H1 (cell line): ENCODE data around the gene HOXD4. TPM values are rescaled to one million over a fixed set of nuclear protein-coding genes. Genes with fewer than 3 reads are reported as not detected.

Source experiments
- CTCF ChIA-PET: fragments of 300-600 bp; sonication (Branson Sonifier 250); formaldehyde crosslinking; loops from one replicate; lab custom pipeline; 2021; ENCODE audit not compliant: partially characterized antibody; lab: Charles Lee
- POLR2A ChIA-PET: fragments of 300-600 bp; sonication (Branson Sonifier 250); formaldehyde crosslinking; loops from one replicate; lab custom pipeline; 2021; ENCODE audit warnings: inconsistent platforms; ENCODE audit not compliant: partially characterized antibody; lab: Charles Lee
- DNase-seq, 2 experiments: peaks; one replicate each; pipeline versions ENCODE4 v3.0.0 to v3.0.0-alpha.2; 2010 to 2022; ENCODE audit warnings: low spot score in 2 of 2, low read depth in 1 of 2, mixed read lengths in 1 of 2
- FAIRE-seq: peaks from 2 replicates; lab custom pipeline; 2011; peaks lifted over from hg19 to GRCh38; lab: Jason Lieb, UNC
- H2AFZ ChIP-seq: 2 replicates; pipeline ENCODE4 v1.8.1; 2012; ENCODE audit warnings: low read length, inconsistent platforms
- H2AK5ac ChIP-seq: 2 replicates; pipeline ENCODE4 v1.6.1; 2013; ENCODE audit warnings: low read depth, low read length
- H2BK120ac ChIP-seq: replicated peaks from 2 replicates; pipeline ENCODE3; 2013; ENCODE audit warnings: low read depth, low read length, inconsistent platforms
- H2BK12ac ChIP-seq: 2 replicates; pipeline ENCODE4 v1.6.1; 2013; ENCODE audit warnings: low read depth, low read length
- H2BK15ac ChIP-seq: 2 replicates; pipeline ENCODE4 v1.6.1; 2013; ENCODE audit warnings: low read length
- H2BK20ac ChIP-seq: 2 replicates; pipeline ENCODE4 v1.6.1; 2013; ENCODE audit warnings: low read length
- H2BK5ac ChIP-seq: 2 replicates; pipeline ENCODE4 v1.6.1; 2013; ENCODE audit warnings: low read depth, low read length
- H3K14ac ChIP-seq: 2 replicates; pipeline ENCODE4 v1.6.1; 2013; ENCODE audit warnings: inconsistent platforms; ENCODE audit not compliant: insufficient read length
- H3K18ac ChIP-seq: 2 replicates; pipeline ENCODE4 v1.6.1; 2013; ENCODE audit warnings: low read length; ENCODE audit errors: extremely low read depth
- H3K23ac ChIP-seq: 2 replicates; pipeline ENCODE4 v1.6.1; 2013; ENCODE audit warnings: inconsistent platforms; ENCODE audit not compliant: insufficient read length
- H3K23me2 ChIP-seq: 2 replicates; pipeline ENCODE4 v1.6.1; 2013; ENCODE audit warnings: low read depth, low read length
- H3K27ac ChIP-seq: 2 replicates; pipeline ENCODE4 v1.6.1; 2011; ENCODE audit warnings: low read depth, low read length, inconsistent platforms
- H3K27me3 ChIP-seq, 4 experiments: replicated peaks in 1 of 4; 1 replicate in 1 of 4; 2 replicates in 3 of 4; pipeline versions ENCODE4 v1.6.1 to v1.8.1; 2011 to 2013; ENCODE audit warnings: low read length in 3 of 4, mild to moderate bottlenecking in 3 of 4, inconsistent platforms in 2 of 4, mixed read lengths in 2 of 4, moderate library complexity in 1 of 4; ENCODE audit not compliant: control insufficient read depth in 3 of 4, insufficient read depth in 3 of 4; ENCODE audit errors: extremely low read depth in 1 of 4
- H3K36me3 ChIP-seq, 4 experiments: 2 replicates each; pipeline versions ENCODE4 v1.6.1 to v1.8.1; 2011 to 2013; ENCODE audit warnings: mild to moderate bottlenecking in 4 of 4, low read length in 3 of 4, moderate library complexity in 2 of 4, control low read depth in 1 of 4, inconsistent platforms in 1 of 4; ENCODE audit not compliant: insufficient read depth in 4 of 4, control insufficient read depth in 2 of 4
- H3K4ac ChIP-seq: replicated peaks from 2 replicates; pipeline ENCODE3; 2013; ENCODE audit warnings: low read length, low read depth, mixed read lengths, inconsistent platforms; ENCODE audit not compliant: insufficient read length
- H3K4me1 ChIP-seq, 4 experiments: replicated peaks in 1 of 4; 1 replicate in 1 of 4; 2 replicates in 3 of 4; pipeline versions ENCODE4 v1.6.1 to v1.8.1; 2011 to 2013; ENCODE audit warnings: low read length in 3 of 4, inconsistent platforms in 2 of 4, mixed read lengths in 1 of 4; ENCODE audit not compliant: insufficient read depth in 4 of 4, control insufficient read depth in 3 of 4
- H3K4me2 ChIP-seq, 2 experiments: 2 replicates each; pipeline versions ENCODE4 v1.6.1 to v1.8.1; 2011 to 2013; ENCODE audit warnings: low read depth in 2 of 2, low read length in 2 of 2, control low read depth in 1 of 2, inconsistent platforms in 1 of 2, mild to moderate bottlenecking in 1 of 2; ENCODE audit not compliant: insufficient read depth in 1 of 2
- H3K4me3 ChIP-seq, 4 experiments: fragments of 200-600, 300-600 bp in 1 of 4; sonication (generic), shearing (Covaris generic), sonication (Bioruptor Twin) in 1 of 4; 2 replicates each; pipeline versions ENCODE4 v1.5.1 to v1.8.1; 2011 to 2016; ENCODE audit warnings: low read length in 4 of 4, low read depth in 3 of 4, control low read depth in 2 of 4, inconsistent platforms in 2 of 4, mild to moderate bottlenecking in 2 of 4, mixed read lengths in 1 of 4, moderate library complexity in 1 of 4; ENCODE audit not compliant: insufficient read depth in 2 of 4; ENCODE audit errors: extremely low read depth in 1 of 4
- H3K56ac ChIP-seq: replicated peaks from 2 replicates; pipeline ENCODE3; 2013; ENCODE audit warnings: low read depth, mild to moderate bottlenecking, mixed read lengths, low read length, inconsistent platforms; ENCODE audit not compliant: insufficient read length
- H3K79me1 ChIP-seq: 2 replicates; pipeline ENCODE4 v1.6.1; 2013; ENCODE audit warnings: low read depth, low read length, control low read depth
- H3K79me2 ChIP-seq, 2 experiments: 2 replicates each; pipeline versions ENCODE4 v1.6.1 to v1.8.1; 2012 to 2013; ENCODE audit warnings: low read length in 2 of 2, mild to moderate bottlenecking in 2 of 2, inconsistent platforms in 1 of 2; ENCODE audit not compliant: insufficient read depth in 2 of 2, control insufficient read depth in 1 of 2
- H3K9ac ChIP-seq, 4 experiments: replicated peaks in 1 of 4; 1 replicate in 1 of 4; 2 replicates in 3 of 4; pipeline versions ENCODE4 v1.6.1 to v1.8.1; 2011 to 2013; ENCODE audit warnings: low read depth in 3 of 4, low read length in 3 of 4, control low read depth in 2 of 4, mild to moderate bottlenecking in 2 of 4, moderate library complexity in 2 of 4, inconsistent platforms in 1 of 4; ENCODE audit errors: extremely low read depth in 1 of 4
- H3K9me3 ChIP-seq, 2 experiments: 2 replicates each; pipeline versions ENCODE4 v1.6.1 to v1.8.1; 2012 to 2013; ENCODE audit warnings: mild to moderate bottlenecking in 2 of 2, moderate library complexity in 2 of 2, control low read depth in 1 of 2, inconsistent platforms in 1 of 2, low read depth in 1 of 2, low read length in 1 of 2, mixed read lengths in 1 of 2; ENCODE audit not compliant: insufficient read depth in 2 of 2
- H4K20me1 ChIP-seq, 2 experiments: replicated peaks in 1 of 2; 2 replicates each; pipeline versions ENCODE3 to v1.8.1; 2011 to 2013; ENCODE audit warnings: inconsistent platforms in 2 of 2, low read length in 2 of 2, mild to moderate bottlenecking in 1 of 2; ENCODE audit not compliant: insufficient read depth in 2 of 2, control insufficient read depth in 1 of 2
- H4K5ac ChIP-seq: 2 replicates; pipeline ENCODE4 v1.6.1; 2013; ENCODE audit warnings: low read length, low read depth, mixed read lengths, inconsistent platforms; ENCODE audit not compliant: insufficient read length
- H4K8ac ChIP-seq: 2 replicates; pipeline ENCODE4 v1.8.0; 2013; ENCODE audit warnings: mild to moderate bottlenecking, moderate library complexity, low read length, inconsistent platforms; ENCODE audit not compliant: insufficient read depth; ENCODE audit errors: extremely low read depth
- H4K91ac ChIP-seq: replicated peaks from 2 replicates; pipeline ENCODE3; 2013; ENCODE audit warnings: low read length, mixed read lengths, inconsistent platforms; ENCODE audit not compliant: insufficient read length
- ASH2L ChIP-seq: fragments of 200-600, 300-600 bp; sonication (generic); IDR thresholded peaks from one replicate; pipeline ENCODE4 v1.7.1; 2017; ENCODE audit warnings: low read length
- ATF3 ChIP-seq: IDR thresholded peaks from 2 replicates; pipeline ENCODE4 v1.6.1; 2011; ENCODE audit warnings: low read depth, mild to moderate bottlenecking, low read length; ENCODE audit not compliant: insufficient read depth
- CBX5 ChIP-seq: fragments of 300-800, 300-1000 bp; sonication (generic); IDR thresholded peaks from 2 replicates; pipeline ENCODE4 v1.7.1; 2016; ENCODE audit warnings: antibody characterized with exemption, low read length, low read depth
- EZH2 ChIP-seq: fragments of 200-600 bp; sonication (generic); IDR thresholded peaks from 2 replicates; pipeline ENCODE4 v1.7.1; 2012; ENCODE audit warnings: low read depth, mild to moderate bottlenecking, moderate library complexity, low read length, inconsistent platforms; ENCODE audit not compliant: severe bottlenecking
- KDM4A ChIP-seq: IDR thresholded peaks from one replicate; pipeline ENCODE4 v1.7.1; 2012; ENCODE audit warnings: low read depth, mild to moderate bottlenecking, moderate library complexity, low read length, inconsistent platforms; ENCODE audit not compliant: severe bottlenecking
- RXRA ChIP-seq: IDR thresholded peaks from 2 replicates; pipeline ENCODE4 v1.6.1; 2011; ENCODE audit warnings: low read depth, mild to moderate bottlenecking, low read length, moderate library complexity; ENCODE audit not compliant: insufficient read depth
- SUZ12 ChIP-seq: fragments of 200-600 bp; sonication (generic); IDR thresholded peaks from 2 replicates; pipeline ENCODE4 v1.6.1; 2012; ENCODE audit warnings: mild to moderate bottlenecking, inconsistent platforms, low read length, moderate library complexity, mixed read lengths
- WGBS, 2 experiments: shearing (Covaris generic) in 1 of 2; methylation state at CpG; one replicate each; pipeline versions ENCODE4 v1.1.6 to v1.1.7; 2013 to 2015; ENCODE audit warnings: low lambda C conversion rate in 2 of 2, mixed read lengths in 2 of 2, inconsistent platforms in 1 of 2, low coverage in 1 of 2, missing lambda C conversion rate in 1 of 2; ENCODE audit not compliant: insufficient replicate concordance in 2 of 2, insufficient coverage in 1 of 2, insufficient read length in 1 of 2; ENCODE audit errors: extremely low coverage in 1 of 2, missing lambda C conversion rate in 1 of 2; 5-methylcytosine and 5-hydroxymethylcytosine counted together
- polyA plus RNA-seq, 7 experiments: library from polyadenylated mRNA; depleted of rRNA in 3 of 7; stranded (reverse) in 5 of 7; unstranded in 2 of 7; fragments of >200 nt in 5 of 7; fragments of 200-250 nt in 2 of 7; gene quantifications; 1 replicate in 5 of 7; 2 replicates in 1 of 7; 4 replicates in 1 of 7; pipeline versions ENCODE4 v1.2.1 to v1.2.3, GENCODE V29; 2011 to 2013; ENCODE audit warnings: missing spikeins in 2 of 7, mixed read lengths in 2 of 7
- total RNA-seq: library from RNA; stranded (reverse); fragmentation: NEBNext Ultra II Directional; extraction: Animal tissue kit (Norgen Biotek cat#: 25700); gene quantifications from 2 replicates; pipeline ENCODE4 v1.2.1, GENCODE V29; 2021

Gene HOXD4
- total and polyA plus RNA-seq, 2 of the 8 experiments (the other 6 are each of a cell fraction or from before 2014, with no cell fraction given): not detected

GRCh38 chr2:176107731-176108181, 43.6 kb upstream of the HOXD4 start:
- Histone ChIP-seq H2BK120ac (no peak overlapping the region), H3K23ac (no peak overlapping the region), H3K79me2 (no peaks in the 10 kb centered on the region), H2BK12ac (no peak overlapping the region), H3K14ac (no peak overlapping the region), H2AK5ac (no peak overlapping the region), H3K79me1 (no peaks in the 10 kb centered on the region), H4K8ac (no peak overlapping the region), H3K4me3 (no peak overlapping the region), H4K5ac (no peak overlapping the region), H2BK20ac (no peak overlapping the region)
- 7% methylated on average over 11 of the region's 59 CpGs; no CpG with 5 or more reads in 1 of the 2 experiments for WGBS, 2 experiments
- DNase-seq (peak in 1 of 2 experiments; percentile 56), FAIRE-seq (no peak)
- TF ChIP-seq RXRA (no peak), SUZ12 (0 out of 2 replicates have a peak, but pooled peaks have one; percentile 2), EZH2 (peak; percentile 79), CBX5 (no peak), ASH2L (no peak), ATF3 (no peak), KDM4A (no peak)
- TF ChIP-seq, all 59 proteins: peak for 2
- H3K4me1 ChIP-seq: peaks cover 0 to 21% (median 10%) of the 10 kb centered on the region in 4 experiments; a peak in 5 of 7 replicates
- H2AFZ ChIP-seq: no peak overlapping the region
- H4K91ac ChIP-seq: no peak overlapping the region
- H3K9ac ChIP-seq: no peak overlapping the region
- no peak overlapping the region; the same call in 1 of the 2 replicates for H3K18ac ChIP-seq
- H3K36me3 ChIP-seq: peaks cover 0 to 8% (median 0%) of the 10 kb centered on the region in 4 experiments; a peak in 1 of 8 replicates
- POLR2A ChIA-PET: no interaction called here
- H2BK15ac ChIP-seq: no peak overlapping the region
- H3K4ac ChIP-seq: no peak overlapping the region
- H3K23me2 ChIP-seq: 0 out of 2 replicates have a peak, but pooled peaks cover 2% of the 10 kb centered on the region
- H3K27ac ChIP-seq: no peak overlapping the region
- peaks cover 98 to 99% (median 99%) of the 10 kb centered on the region in 4 experiments for H3K27me3 ChIP-seq
- peak overlapping the region in 1 of 2 experiments; percentile 18; a peak in 1 of 4 replicates for H3K4me2 ChIP-seq
- CTCF ChIA-PET: interaction anchor here (0.6 to 1.2 kb wide), 2 partner anchors 12 to 32 kb away, joined by 3 read pairs; no protein-coding TSS in a partner anchor
- H3K9me3 ChIP-seq: no peaks in the 10 kb centered on the region
- peaks cover 16 to 38% of the 10 kb centered on the region in 2 experiments for H4K20me1 ChIP-seq
- H3K56ac ChIP-seq: no peak overlapping the region
- H2BK5ac ChIP-seq: no peak overlapping the region
